Measurements from ENCODE around the gene CHD9. TPM values are rescaled to one million over a fixed set of nuclear protein-coding genes. Genes with fewer than 3 reads are reported as not detected.
"Not testable (repeated sequence)": the region's sequence is repeated elsewhere in the genome, so short reads cannot be mapped to it uniquely, and the experiment has no call there.

The CHD9 gene
- total RNA-seq, 4 donors from 2014 or later = 82.2 to 114 (median 91.3) TPM

GRCh38 chr16:53176434-53176833, 121.6 kb downstream of the CHD9 start:
- Histone ChIP-seq H3K9me3 (no peaks in the 10 kb centered on the region), H3K4me3 (no peak overlapping the region), H3K27ac (no peak overlapping the region), H3K27me3 (no peaks in the 10 kb centered on the region), H3K4me1 (peaks cover 0 to 5% (median 0%) of the 10 kb centered on the region in 4 donors), H3K36me3 (peaks cover 0 to 21% (median 0%) of the 10 kb centered on the region in 3 donors)
- no peak for TF ChIP-seq EP300 (IDR thresholded peaks at IDR 0.05)
- TF ChIP-seq CTCF (IDR thresholded peaks at IDR 0.05) = no peak
- TF ChIP-seq POLR2A (IDR thresholded peaks at IDR 0.05) = no peak
- no peak for DNase-seq (ENCODE audit: low spot score in 2 of 2)

- TF ChIP-seq CTCF (IDR thresholded peaks at IDR 0.05) (no peak), POLR2A (IDR thresholded peaks at IDR 0.05) (no peak), EP300 (IDR thresholded peaks at IDR 0.05) (no peak)
- no peak for DNase-seq (ENCODE audit: low spot score in 2 of 2)
- WGBS, 2 donors = 78 to 81% methylated on average over 4 of the region's 4 CpGs
- Histone ChIP-seq H3K4me3 (no peak overlapping the region), H3K27ac (no peak overlapping the region), H3K4me1 (peaks cover 0 to 9% (median 0%) of the 10 kb centered on the region in 4 donors), H3K36me3 (peaks cover 0 to 24% (median 0%) of the 10 kb centered on the region in 3 donors), H3K9me3 (peaks cover 0 to 14% (median 4%) of the 10 kb centered on the region in 4 donors), H3K27me3 (no peaks in the 10 kb centered on the region)
These were observed 128.7 kb downstream of the CHD9 start for GRCh38 chr16:53183442-53183841.

GRCh38 chr16:53185741-53186140, 130.9 kb downstream of the CHD9 start:
- peaks cover 0 to 21% (median 0%) of the 10 kb centered on the region in 3 donors for H3K36me3 ChIP-seq
- 65 to 67% methylated on average over 3 of the region's 3 CpGs for WGBS, 2 donors
- DNase-seq (ENCODE audit: low spot score in 2 of 2); H3K4me3 ChIP-seq; H3K27me3 ChIP-seq; H3K4me1 ChIP-seq: not testable (repeated sequence)
- peak overlapping the region in 1 of 4 donors; percentile 11 for H3K27ac ChIP-seq
- H3K9me3 ChIP-seq = peaks cover 0 to 14% (median 4%) of the 10 kb centered on the region in 4 donors

- 81 to 89% methylated on average over 1 of the region's 1 CpG for WGBS, 2 donors
- H3K9me3 ChIP-seq = peaks cover 0 to 14% (median 4%) of the 10 kb centered on the region in 4 donors
These were observed 133.0 kb downstream of the CHD9 start for GRCh38 chr16:53187775-53188174.

GRCh38 chr16:53191413-53191812, 136.6 kb downstream of the CHD9 start:
- peaks cover 0 to 2% (median 0%) of the 10 kb centered on the region in 4 donors for H3K9me3 ChIP-seq
- H3K36me3 ChIP-seq = peaks cover 0 to 5% (median 0%) of the 10 kb centered on the region in 3 donors
- no peak overlapping the region for H3K27ac ChIP-seq
- no peak overlapping the region for H3K4me3 ChIP-seq
- TF ChIP-seq POLR2A (IDR thresholded peaks at IDR 0.05) (no peak), EP300 (IDR thresholded peaks at IDR 0.05) (no peak), CTCF (IDR thresholded peaks at IDR 0.05) (no peak)
- H3K27me3 ChIP-seq = no peaks in the 10 kb centered on the region
- DNase-seq (ENCODE audit: low spot score in 2 of 2) = no peak
- WGBS, 2 donors = 70% methylated on average over 1 of the region's 1 CpG
- peaks cover 0 to 7% (median 0%) of the 10 kb centered on the region in 4 donors for H3K4me1 ChIP-seq

More at GRCh38 chr16:53187775-53188174, 133.0 kb downstream of the CHD9 start:
- TF ChIP-seq POLR2A (IDR thresholded peaks at IDR 0.05) = no peak
- no peak for TF ChIP-seq CTCF (IDR thresholded peaks at IDR 0.05)
- TF ChIP-seq EP300 (IDR thresholded peaks at IDR 0.05) = no peak
- Histone ChIP-seq H3K27ac (no peak overlapping the region), H3K36me3 (peaks cover 0 to 17% (median 0%) of the 10 kb centered on the region in 3 donors), H3K27me3 (no peaks in the 10 kb centered on the region), H3K4me3 (no peak overlapping the region), H3K4me1 (peaks cover 0 to 16% (median 0%) of the 10 kb centered on the region in 4 donors)
- DNase-seq (ENCODE audit: low spot score in 2 of 2) = no peak

GRCh38 chr16:53198933-53199332, 144.1 kb downstream of the CHD9 start:
- no peaks in the 10 kb centered on the region for H3K9me3 ChIP-seq
- no peaks in the 10 kb centered on the region for H3K4me1 ChIP-seq
- DNase-seq (ENCODE audit: low spot score in 2 of 2) = no peak
- H3K36me3 ChIP-seq = no peaks in the 10 kb centered on the region
- no peak overlapping the region for H3K27ac ChIP-seq
- TF ChIP-seq CTCF (IDR thresholded peaks at IDR 0.05) = no peak
- TF ChIP-seq EP300 (IDR thresholded peaks at IDR 0.05) = no peak
- TF ChIP-seq POLR2A (IDR thresholded peaks at IDR 0.05) = no peak
- H3K27me3 ChIP-seq = no peaks in the 10 kb centered on the region
- no peak overlapping the region for H3K4me3 ChIP-seq
